Large intestine (tissue), 12 donors: ENCODE data around the gene VPS33B. TPM values are rescaled to one million over a fixed set of nuclear protein-coding genes. Genes with fewer than 3 reads are reported as not detected.

Source experiments
- DNase-seq, 2 donors: peaks; one replicate each; pipeline versions ENCODE4 v3.0.0 to v3.0.0-alpha.2; 2013
- H3K27ac ChIP-seq: one replicate; pipeline ENCODE4 v1.5.1; 2013; ENCODE audit warnings: low read length
- H3K27me3 ChIP-seq: 2 replicates; pipeline ENCODE4 v1.6.1; 2013; ENCODE audit warnings: low read length; ENCODE audit not compliant: control insufficient read depth, insufficient read depth
- H3K36me3 ChIP-seq: 2 replicates; pipeline ENCODE4 v1.6.1; 2013; ENCODE audit warnings: low read length; ENCODE audit not compliant: control insufficient read depth, insufficient read depth
- H3K4me1 ChIP-seq: one replicate; pipeline ENCODE4 v1.6.1; 2013; ENCODE audit warnings: low read length; ENCODE audit not compliant: control insufficient read depth, insufficient read depth
- H3K4me3 ChIP-seq: one replicate; pipeline ENCODE4 v1.5.1; 2013; ENCODE audit warnings: low read length
- H3K9me3 ChIP-seq: one replicate; pipeline ENCODE4 v1.6.1; 2013; ENCODE audit warnings: mild to moderate bottlenecking, low read depth, low read length, moderate library complexity; ENCODE audit not compliant: control insufficient read depth
- WGBS: methylation state at CpG from one replicate; pipeline ENCODE4 v1.1.5; 2013; ENCODE audit warnings: low lambda C conversion rate; ENCODE audit not compliant: insufficient coverage; 5-methylcytosine and 5-hydroxymethylcytosine counted together
- long read RNA-seq, 11 donors: transcript quantifications; one replicate each; lab custom pipeline, GENCODE V29; 2026
- polyA plus RNA-seq: library from polyadenylated mRNA; unstranded; fragments of 120-200 nt; gene quantifications from one replicate; pipeline ENCODE4 v1.2.1, GENCODE V29; 2013

The VPS33B gene
- 14.2 TPM for polyA plus RNA-seq
- long read RNA-seq, donor 1, partial matches to known transcripts = 0 of 2 reads
- long read RNA-seq, donor 1, other reads (novel, unspliced or antisense) = 0 of 2 reads
- long read RNA-seq, donor 2 = 0 reads
- long read RNA-seq, donor 3 = 0 reads
- long read RNA-seq, donor 4 = 0 reads
- long read RNA-seq, donor 5, partial matches to known transcripts = 0 of 2 reads
- long read RNA-seq, donor 5, other reads (novel, unspliced or antisense) = 0 of 2 reads
- long read RNA-seq, donor 6, partial matches to known transcripts = 0 of 2 reads
- long read RNA-seq, donor 6, other reads (novel, unspliced or antisense) = 0 of 2 reads
- long read RNA-seq, donor 7, partial matches to known transcripts = 0 of 1 reads
- long read RNA-seq, donor 7, other reads (novel, unspliced or antisense) = 0 of 1 reads
- long read RNA-seq, donor 8, partial matches to known transcripts = 0 of 2 reads
- long read RNA-seq, donor 8, other reads (novel, unspliced or antisense) = 0 of 2 reads
- long read RNA-seq, donor 9 = 0 reads
- long read RNA-seq, donor 10, partial matches to known transcripts = 0 of 1 reads
- long read RNA-seq, donor 10, other reads (novel, unspliced or antisense) = 0 of 1 reads
- long read RNA-seq, donor 11, partial matches to known transcripts = 5 of 6 reads
- long read RNA-seq, donor 11, other reads (novel, unspliced or antisense) = 0 of 6 reads

- H3K36me3 ChIP-seq = peaks cover 7% of the 10 kb centered on the region
- peaks cover 10% of the 10 kb centered on the region for H3K4me1 ChIP-seq
- H3K4me3 ChIP-seq = peak within 1 kb of the TSS; percentile 73
- no peaks in the 10 kb centered on the region for H3K9me3 ChIP-seq
- 0% methylated on average over 3 of the region's 48 CpGs for WGBS
- H3K27ac ChIP-seq = peak within 1 kb of the TSS; percentile 21
- peak; percentile 69 to 90 for DNase-seq
- H3K27me3 ChIP-seq = no peaks in the 10 kb centered on the region
These were observed at the start of gene VPS33B for GRCh38 chr15:91022075-91022831. VPS33B (minus strand) TSS chr15:91022594; CDS start chr15:91022249, 345 bp downstream.

DNA sequence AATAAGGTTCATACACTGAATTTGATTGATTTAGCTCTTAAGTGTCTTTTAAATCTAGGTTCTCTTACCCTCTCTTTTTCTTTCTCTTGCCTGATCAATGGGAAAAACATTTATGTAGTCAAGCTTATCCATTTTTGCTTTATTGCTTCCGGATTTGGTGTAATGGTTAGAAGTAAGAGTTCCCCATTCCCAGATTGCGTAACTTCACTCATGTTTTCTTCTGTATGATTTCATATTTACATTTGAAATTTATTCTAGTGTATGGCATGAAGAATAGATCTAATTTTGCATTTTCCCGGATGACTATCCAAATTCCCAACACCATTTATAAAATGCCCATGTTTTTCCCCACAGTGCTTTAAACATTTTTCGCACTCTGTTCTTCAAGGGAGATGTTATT is 49.8 kb upstream of the VPS33B start:
- Histone ChIP-seq H3K4me1 (no peaks in the 10 kb centered on the region), H3K27ac (no peak overlapping the region)
- 94% methylated on average over 3 of the region's 4 CpGs for WGBS

GRCh38 chr15:91070872-91071271 is 48.5 kb upstream of the VPS33B start:
- Histone ChIP-seq H3K27me3 (peaks cover 2% of the 10 kb centered on the region), H3K4me3 (no peak overlapping the region), H3K27ac (no peak overlapping the region), H3K9me3 (no peaks in the 10 kb centered on the region), H3K36me3 (no peaks in the 10 kb centered on the region), H3K4me1 (no peaks in the 10 kb centered on the region)
- 67% methylated on average over 1 of the region's 8 CpGs for WGBS
- DNase-seq = no peak

More for the DNA sequence above, 49.8 kb upstream of the VPS33B start:
- no peak for DNase-seq
- Histone ChIP-seq H3K36me3 (no peaks in the 10 kb centered on the region), H3K27me3 (peaks cover 2% of the 10 kb centered on the region), H3K4me3 (no peak overlapping the region), H3K9me3 (no peaks in the 10 kb centered on the region)

DNA sequence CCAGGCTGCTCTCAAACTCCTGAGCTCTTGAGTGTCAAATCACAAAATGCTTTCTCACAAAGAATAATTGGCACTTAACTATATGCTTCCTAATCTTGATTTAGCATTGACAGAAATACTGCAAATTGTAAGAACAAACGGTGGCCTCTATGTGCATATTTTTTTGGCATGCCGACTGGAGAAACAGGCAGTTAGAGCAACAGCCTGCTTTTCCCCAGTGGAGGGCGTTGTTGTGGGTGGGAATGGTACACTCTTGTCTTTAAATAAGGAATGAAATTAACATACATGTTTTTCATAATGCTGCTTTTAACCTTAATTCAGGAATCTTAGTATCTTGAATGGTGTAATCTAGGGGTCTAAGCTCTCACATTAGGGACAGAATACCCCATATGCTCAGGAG is 46.6 kb upstream of the VPS33B start:
- peaks cover 6% of the 10 kb centered on the region for H3K27me3 ChIP-seq
- H3K36me3 ChIP-seq = no peaks in the 10 kb centered on the region
- H3K4me3 ChIP-seq = no peak overlapping the region
- H3K27ac ChIP-seq = no peak overlapping the region
- no peak for DNase-seq
- no peaks in the 10 kb centered on the region for H3K4me1 ChIP-seq
- WGBS = no CpG with 5 or more reads among the region's 3 CpGs
- no peaks in the 10 kb centered on the region for H3K9me3 ChIP-seq

DNA sequence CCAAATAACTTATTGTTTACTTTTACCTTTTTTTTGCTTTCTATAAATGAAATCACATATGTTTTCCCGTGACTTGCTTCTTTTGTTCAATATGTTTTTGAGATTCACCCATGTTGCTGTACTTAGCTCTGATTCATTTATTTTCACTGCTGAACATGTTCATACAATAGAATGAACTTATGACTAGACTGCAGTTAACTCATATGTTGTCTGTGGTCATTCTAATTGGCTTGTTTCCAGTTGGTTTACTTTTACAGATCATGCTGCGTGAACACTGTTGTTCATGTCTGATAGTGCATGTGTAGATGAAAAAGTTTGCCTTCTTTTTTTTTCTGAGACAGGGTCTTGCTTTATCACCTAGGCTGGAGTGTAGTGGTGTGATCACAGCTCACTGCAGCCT is 46.0 kb upstream of the VPS33B start:
- H3K4me3 ChIP-seq = no peak overlapping the region
- no peak for DNase-seq
- H3K36me3 ChIP-seq = no peaks in the 10 kb centered on the region
- WGBS = 83% methylated on average over 1 of the region's 2 CpGs
- H3K4me1 ChIP-seq = no peaks in the 10 kb centered on the region
- H3K9me3 ChIP-seq = no peaks in the 10 kb centered on the region
- H3K27ac ChIP-seq = no peak overlapping the region
- peaks cover 6% of the 10 kb centered on the region for H3K27me3 ChIP-seq

GRCh38 chr15:91067036-91067435 is 44.6 kb upstream of the VPS33B start:
- 92% methylated on average over 2 of the region's 2 CpGs for WGBS
- Histone ChIP-seq H3K4me1 (no peaks in the 10 kb centered on the region), H3K36me3 (no peaks in the 10 kb centered on the region), H3K4me3 (no peak overlapping the region), H3K27me3 (peaks cover 6% of the 10 kb centered on the region), H3K9me3 (no peaks in the 10 kb centered on the region), H3K27ac (no peak overlapping the region)
- no peak for DNase-seq

DNA sequence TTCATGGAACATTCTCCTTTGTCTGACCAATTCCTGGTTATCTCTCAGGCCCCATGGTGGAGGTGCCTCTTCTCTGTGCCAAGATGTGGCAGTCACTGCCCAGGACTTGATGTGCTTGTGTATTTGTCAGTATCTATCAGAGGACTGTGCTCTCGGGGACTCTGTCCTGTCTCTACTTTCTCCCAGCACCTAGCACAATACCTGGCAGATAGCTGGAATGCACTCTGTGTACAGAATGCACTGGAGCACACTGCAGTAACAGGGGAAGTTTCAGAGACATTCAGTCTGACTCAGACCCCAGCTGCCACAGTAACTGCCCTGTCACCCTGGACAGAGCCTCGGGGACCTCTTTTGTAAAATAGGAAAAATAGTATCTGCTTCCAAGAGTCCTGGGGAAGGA is 43.1 kb upstream of the VPS33B start:
- no peak for DNase-seq

DNA sequence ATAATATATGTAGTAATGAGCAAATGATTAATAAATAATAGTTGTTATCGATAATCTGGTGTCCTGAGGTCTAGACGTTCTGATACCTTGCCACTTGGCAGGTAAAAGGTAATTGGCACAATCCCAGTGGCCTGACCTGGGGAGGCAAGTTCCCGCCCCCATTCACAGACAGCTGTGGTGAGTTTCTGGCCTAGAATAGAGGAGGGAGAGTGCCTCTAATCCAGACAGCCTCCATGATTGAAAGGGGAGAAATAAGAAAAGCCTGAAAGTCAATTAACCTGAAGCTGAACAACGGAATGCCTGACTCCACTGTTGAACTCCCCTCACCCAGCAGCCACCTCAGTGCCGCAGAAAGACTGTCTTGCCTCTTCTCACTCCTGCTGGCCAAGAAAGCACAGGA is 39.6 kb upstream of the VPS33B start:
- no CpG with 5 or more reads among the region's 5 CpGs for WGBS
- DNase-seq = no peak

More for the DNA sequence above, 43.1 kb upstream of the VPS33B start:
- Histone ChIP-seq H3K27me3 (peaks cover 4% of the 10 kb centered on the region), H3K27ac (no peak overlapping the region), H3K36me3 (no peaks in the 10 kb centered on the region), H3K4me3 (no peak overlapping the region), H3K9me3 (no peaks in the 10 kb centered on the region), H3K4me1 (no peaks in the 10 kb centered on the region)
- WGBS = no CpG with 5 or more reads among the region's 2 CpGs

GRCh38 chr15:91061230-91061629 is 38.8 kb upstream of the VPS33B start:
- no peak overlapping the region for H3K4me3 ChIP-seq
- H3K27ac ChIP-seq = no peak overlapping the region
- H3K27me3 ChIP-seq = peaks cover 19% of the 10 kb centered on the region
- H3K36me3 ChIP-seq = no peaks in the 10 kb centered on the region
- no peaks in the 10 kb centered on the region for H3K9me3 ChIP-seq
- H3K4me1 ChIP-seq = no peaks in the 10 kb centered on the region
- DNase-seq = no peak
- 100% methylated on average over 2 of the region's 2 CpGs for WGBS

More for the DNA sequence above, 39.6 kb upstream of the VPS33B start:
- no peak overlapping the region for H3K4me3 ChIP-seq
- H3K27me3 ChIP-seq = peaks cover 16% of the 10 kb centered on the region
- H3K9me3 ChIP-seq = no peaks in the 10 kb centered on the region
- H3K4me1 ChIP-seq = no peaks in the 10 kb centered on the region
- no peak overlapping the region for H3K27ac ChIP-seq
- no peaks in the 10 kb centered on the region for H3K36me3 ChIP-seq
